Measurements from ENCODE around the gene HYLS1. TPM values are rescaled to one million over a fixed set of nuclear protein-coding genes. Genes with fewer than 3 reads are reported as not detected.

Gene HYLS1
- total and polyA plus RNA-seq, 8 donors = 0.87 to 6.6 (median 2.9) TPM; not detected in 1

DNA sequence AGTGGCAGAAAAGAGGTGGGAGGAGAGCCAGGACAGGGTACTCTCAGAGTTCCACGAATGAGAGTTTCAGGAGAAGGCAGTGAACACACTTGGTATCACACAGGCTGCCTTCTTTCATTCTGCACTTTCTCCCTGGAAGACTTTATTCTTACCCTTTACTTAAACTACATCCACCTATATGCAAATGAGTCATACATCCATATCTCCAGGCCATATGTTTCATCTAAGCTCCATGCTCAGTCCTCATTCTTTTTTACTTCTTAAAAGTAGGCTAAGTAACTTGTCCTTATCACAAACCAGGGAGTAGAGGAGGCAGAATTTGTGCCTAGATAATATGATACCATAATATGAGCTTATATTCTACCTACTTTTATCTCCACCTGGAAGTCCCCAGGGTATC is 6.2 kb upstream of the HYLS1 start:
- Histone ChIP-seq H3K27me3 (no peaks in the 10 kb centered on the region), H3K9me3 (no peaks in the 10 kb centered on the region), H3K36me3 (no peaks in the 10 kb centered on the region), H3K4me1 (no peaks in the 10 kb centered on the region), H3K27ac (no peak overlapping the region), H3K4me3 (no peak overlapping the region)
- TF ChIP-seq CTCF (IDR thresholded peaks at IDR 0.05) (no peak), POLR2AphosphoS5 (IDR thresholded peaks at IDR 0.05) (no peak), POLR2A (IDR thresholded peaks at IDR 0.05) (no peak), EP300 (IDR thresholded peaks at IDR 0.05) (no peak)
- DNase-seq = no peak
- 71 to 89% (median 79%) methylated on average over 1 of the region's 1 CpG for WGBS, 5 donors
- intact Hi-C loops (cut with DNase I; ENCODE audit: low total_unique reads) = no loop called here

- WGBS, 5 donors = 47 to 64% (median 53%) methylated on average over 8 of the region's 8 CpGs
- peak overlapping the region in 1 of 5 donors; percentile 11 for H3K27ac ChIP-seq
- H3K9me3 ChIP-seq = no peaks in the 10 kb centered on the region
- no peak overlapping the region for H3K4me3 ChIP-seq
- H3K27me3 ChIP-seq = no peaks in the 10 kb centered on the region
- TF ChIP-seq POLR2AphosphoS5 (IDR thresholded peaks at IDR 0.05) (peak in 1 of 3 donors; percentile 28), CTCF (IDR thresholded peaks at IDR 0.05) (no peak), POLR2A (IDR thresholded peaks at IDR 0.05) (no peak)
- peaks cover 0 to 11% (median 8%) of the 10 kb centered on the region in 4 donors for H3K4me1 ChIP-seq
- peak; percentile 18 to 52 for DNase-seq
- intact Hi-C loops (cut with DNase I; ENCODE audit: low total_unique reads) = no loop called here
- H3K36me3 ChIP-seq = no peaks in the 10 kb centered on the region
Measured at GRCh38 chr11:125883375-125883774, 4.1 kb upstream of the HYLS1 start.

GRCh38 chr11:125886997-125887372 is 483 bp upstream of the HYLS1 start:
- peaks cover 0 to 4% (median 0%) of the 10 kb centered on the region in 4 donors for H3K36me3 ChIP-seq
- H3K27me3 ChIP-seq = no peaks in the 10 kb centered on the region
- peak overlapping the region; percentile 74 to 89 (median 78) for H3K4me3 ChIP-seq
- H3K4me1 ChIP-seq = peaks cover 3 to 44% (median 30%) of the 10 kb centered on the region in 4 donors
- intact Hi-C loops (cut with DNase I; ENCODE audit: low total_unique reads) = no loop called here
- no peaks in the 10 kb centered on the region for H3K9me3 ChIP-seq
- 20 to 39% (median 33%) methylated on average over 11 to 24 of the region's 24 CpGs for WGBS, 5 donors
- peak in 1 of 2 donors; percentile 62 for DNase-seq
- H3K27ac ChIP-seq = peak overlapping the region; percentile 37 to 98 (median 95)
- TF ChIP-seq EP300 (IDR thresholded peaks at IDR 0.05) = no peak
- TF ChIP-seq POLR2AphosphoS5 (IDR thresholded peaks at IDR 0.05) = no peak
- no peak for TF ChIP-seq POLR2A (IDR thresholded peaks at IDR 0.05)
- no peak for TF ChIP-seq CTCF (IDR thresholded peaks at IDR 0.05)

DNA sequence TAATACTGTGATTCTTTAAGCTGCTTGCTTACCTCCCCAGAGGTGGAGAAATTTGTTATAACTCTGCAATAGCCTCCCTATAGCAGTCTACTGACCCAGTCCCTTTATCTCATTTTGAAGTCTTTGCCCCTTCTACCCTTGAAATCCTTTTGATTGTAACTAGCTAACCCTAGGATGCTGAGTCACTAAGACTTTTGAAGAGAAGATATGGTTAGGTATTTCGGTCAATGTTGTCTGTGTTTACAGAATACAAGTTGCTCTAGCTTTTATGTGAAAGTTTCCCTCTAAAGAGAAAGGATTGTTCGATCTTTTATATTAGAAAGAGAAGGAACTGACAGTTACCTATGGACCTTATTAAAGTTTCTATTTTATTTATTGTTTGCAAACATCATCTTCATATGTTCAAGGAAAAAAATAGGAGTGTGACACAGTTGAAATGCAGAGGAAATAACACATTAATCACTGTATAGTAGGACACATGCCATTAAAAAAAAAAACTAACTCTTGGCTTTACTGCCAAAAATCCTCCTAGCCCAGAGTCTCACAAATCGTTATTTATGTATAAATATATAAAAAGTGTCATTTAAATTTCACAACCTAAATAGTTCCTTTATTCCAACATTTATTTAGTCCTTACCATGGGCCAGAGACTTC is 3.1 kb downstream of the HYLS1 start:
- TF ChIP-seq POLR2A (IDR thresholded peaks at IDR 0.05) = no peak
- no peak for TF ChIP-seq POLR2AphosphoS5 (IDR thresholded peaks at IDR 0.05)
- no peak for TF ChIP-seq CTCF (IDR thresholded peaks at IDR 0.05)
- no peak for TF ChIP-seq EP300 (IDR thresholded peaks at IDR 0.05)
- intact Hi-C loops (cut with DNase I; ENCODE audit: low total_unique reads) = no loop called here

More for the DNA sequence above, 3.1 kb downstream of the HYLS1 start:
- Histone ChIP-seq H3K4me3 (no peak overlapping the region), H3K27me3 (no peaks in the 10 kb centered on the region), H3K36me3 (peaks cover 9 to 29% (median 28%) of the 10 kb centered on the region in 4 donors), H3K9me3 (no peaks in the 10 kb centered on the region), H3K27ac (peak overlapping the region in 1 of 5 donors; percentile 4), H3K4me1 (peaks cover 9 to 60% (median 48%) of the 10 kb centered on the region in 4 donors)
- WGBS, 5 donors = 47 to 71% (median 53%) methylated on average over 3 of the region's 3 CpGs
- DNase-seq = no peak
